SU-DHL-6 (cell line): Measurements from ENCODE around the gene PTPN13.

ENCODE experiments used
- H2AFZ ChIP-seq: fragments of 200-600 bp; sonication (generic); 2 replicates; pipeline ENCODE4 v1.6.1; 2014; ENCODE audit warnings: low read depth, mild to moderate bottlenecking, moderate library complexity, mixed read lengths, antibody characterized with exemption, low read length; ENCODE audit not compliant: severe bottlenecking
- H3F3A ChIP-seq: fragments of 200-600 bp; shearing (Covaris generic); 2 replicates; pipeline ENCODE4 v1.6.0; 2016; ENCODE audit warnings: antibody characterized with exemption, mild to moderate bottlenecking; ENCODE audit not compliant: insufficient read depth
- H3K27ac ChIP-seq: fragments of 200-600 bp; sonication (generic); 2 replicates; pipeline ENCODE4 v1.5.1; 2016; ENCODE audit warnings: low read depth, mild to moderate bottlenecking, low read length, moderate library complexity, mixed read lengths
- H3K27me3 ChIP-seq: fragments of 200-600 bp; sonication (generic), shearing (Covaris generic); 2 replicates; pipeline ENCODE4 v1.6.0; 2014; ENCODE audit warnings: mild to moderate bottlenecking, low read length
- H3K36me3 ChIP-seq: fragments of 200-600 bp; sonication (generic); 2 replicates; pipeline ENCODE4 v1.6.1; 2014; ENCODE audit warnings: mild to moderate bottlenecking, low read length, mixed read lengths
- H3K4me2 ChIP-seq: fragments of 300-600, 200-600 bp; shearing (Covaris generic), sonication (generic); 2 replicates; pipeline ENCODE4 v1.6.0; 2014; ENCODE audit warnings: low read length, low read depth, mild to moderate bottlenecking; ENCODE audit not compliant: poor library complexity, severe bottlenecking
- H3K4me3 ChIP-seq: fragments of 200-600 bp; sonication (generic); 2 replicates; pipeline ENCODE4 v1.5.1; 2014; ENCODE audit warnings: antibody characterized with exemption, low read length, mild to moderate bottlenecking, mixed read lengths; ENCODE audit not compliant: insufficient read depth, poor library complexity, severe bottlenecking
- H3K79me2 ChIP-seq: fragments of 200-600 bp; sonication (generic); 2 replicates; pipeline ENCODE4 v1.6.1; 2014; ENCODE audit warnings: mild to moderate bottlenecking, low read length, moderate library complexity; ENCODE audit not compliant: insufficient read depth
- H3K9ac ChIP-seq: fragments of 200-600 bp; sonication (generic); 2 replicates; pipeline ENCODE4 v1.7.0; 2014; ENCODE audit warnings: mild to moderate bottlenecking, low read length
- H3K9me2 ChIP-seq: fragments of 200-600 bp; sonication (generic); replicated peaks from 2 replicates; pipeline ENCODE4 v1.6.1; 2014; ENCODE audit warnings: low read length; ENCODE audit not compliant: insufficient read depth
- H3K9me3 ChIP-seq: fragments of 200-600 bp; sonication (generic); 2 replicates; pipeline ENCODE4 v1.6.1; 2014; ENCODE audit warnings: low read length, mixed read lengths; ENCODE audit not compliant: insufficient read depth
- H4K20me1 ChIP-seq: fragments of 200-600 bp; sonication (generic); 2 replicates; pipeline ENCODE4 v1.6.1; 2014; ENCODE audit warnings: low read depth, mild to moderate bottlenecking, antibody characterized with exemption, low read length, moderate library complexity, mixed read lengths
- EZH2phosphoT487 ChIP-seq: fragments of 200-600 bp; sonication (generic), shearing (Covaris generic); conservative IDR thresholded peaks from 2 replicates; pipeline ENCODE4 v1.6.1; 2018; ENCODE audit warnings: mild to moderate bottlenecking, antibody characterized with exemption, low read length, moderate library complexity, mixed read lengths
- TF ChIP-seq, protein P1 (sequence below): fragments of 200-600 bp; sonication (generic); IDR thresholded peaks from one replicate; pipeline ENCODE4 v1.5.1; 2017; ENCODE audit warnings: antibody characterized with exemption, mild to moderate bottlenecking, low read length, moderate library complexity; ENCODE audit not compliant: insufficient read depth, poor library complexity, severe bottlenecking

The PTPN13 gene

GRCh38 chr4:86847571-86847970, 253.5 kb downstream of the PTPN13 start:
- Histone ChIP-seq H3K36me3 (no peaks in the 10 kb centered on the region), H3K79me2 (no peaks in the 10 kb centered on the region), H3K27me3 (no peaks in the 10 kb centered on the region), H3K4me3 (no peak overlapping the region), H2AFZ (no peak overlapping the region), H4K20me1 (no peaks in the 10 kb centered on the region), H3K27ac (no peak overlapping the region), H3K9me2 (no peaks in the 10 kb centered on the region), H3K9ac (no peak overlapping the region), H3K4me2 (no peak overlapping the region), H3F3A (no peaks in the 10 kb centered on the region), H3K9me3 (no peaks in the 10 kb centered on the region)
- TF ChIP-seq, protein P1, sequence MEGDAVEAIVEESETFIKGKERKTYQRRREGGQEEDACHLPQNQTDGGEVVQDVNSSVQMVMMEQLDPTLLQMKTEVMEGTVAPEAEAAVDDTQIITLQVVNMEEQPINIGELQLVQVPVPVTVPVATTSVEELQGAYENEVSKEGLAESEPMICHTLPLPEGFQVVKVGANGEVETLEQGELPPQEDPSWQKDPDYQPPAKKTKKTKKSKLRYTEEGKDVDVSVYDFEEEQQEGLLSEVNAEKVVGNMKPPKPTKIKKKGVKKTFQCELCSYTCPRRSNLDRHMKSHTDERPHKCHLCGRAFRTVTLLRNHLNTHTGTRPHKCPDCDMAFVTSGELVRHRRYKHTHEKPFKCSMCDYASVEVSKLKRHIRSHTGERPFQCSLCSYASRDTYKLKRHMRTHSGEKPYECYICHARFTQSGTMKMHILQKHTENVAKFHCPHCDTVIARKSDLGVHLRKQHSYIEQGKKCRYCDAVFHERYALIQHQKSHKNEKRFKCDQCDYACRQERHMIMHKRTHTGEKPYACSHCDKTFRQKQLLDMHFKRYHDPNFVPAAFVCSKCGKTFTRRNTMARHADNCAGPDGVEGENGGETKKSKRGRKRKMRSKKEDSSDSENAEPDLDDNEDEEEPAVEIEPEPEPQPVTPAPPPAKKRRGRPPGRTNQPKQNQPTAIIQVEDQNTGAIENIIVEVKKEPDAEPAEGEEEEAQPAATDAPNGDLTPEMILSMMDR, result no peak
- no peak for TF ChIP-seq EZH2phosphoT487

- Histone ChIP-seq H4K20me1 (no peaks in the 10 kb centered on the region), H3K4me2 (no peak overlapping the region), H3K9me2 (no peaks in the 10 kb centered on the region), H3K79me2 (no peaks in the 10 kb centered on the region), H3K36me3 (no peaks in the 10 kb centered on the region), H3K9me3 (no peaks in the 10 kb centered on the region), H3K4me3 (no peak overlapping the region), H3K27me3 (no peaks in the 10 kb centered on the region), H3K9ac (no peak overlapping the region), H2AFZ (no peak overlapping the region), H3K27ac (no peak overlapping the region), H3F3A (no peaks in the 10 kb centered on the region)
- TF ChIP-seq, protein P1, result no peak
- TF ChIP-seq EZH2phosphoT487, result no peak
Observed at GRCh38 chr4:86848136-86848535, 254.0 kb downstream of the PTPN13 start.

DNA sequence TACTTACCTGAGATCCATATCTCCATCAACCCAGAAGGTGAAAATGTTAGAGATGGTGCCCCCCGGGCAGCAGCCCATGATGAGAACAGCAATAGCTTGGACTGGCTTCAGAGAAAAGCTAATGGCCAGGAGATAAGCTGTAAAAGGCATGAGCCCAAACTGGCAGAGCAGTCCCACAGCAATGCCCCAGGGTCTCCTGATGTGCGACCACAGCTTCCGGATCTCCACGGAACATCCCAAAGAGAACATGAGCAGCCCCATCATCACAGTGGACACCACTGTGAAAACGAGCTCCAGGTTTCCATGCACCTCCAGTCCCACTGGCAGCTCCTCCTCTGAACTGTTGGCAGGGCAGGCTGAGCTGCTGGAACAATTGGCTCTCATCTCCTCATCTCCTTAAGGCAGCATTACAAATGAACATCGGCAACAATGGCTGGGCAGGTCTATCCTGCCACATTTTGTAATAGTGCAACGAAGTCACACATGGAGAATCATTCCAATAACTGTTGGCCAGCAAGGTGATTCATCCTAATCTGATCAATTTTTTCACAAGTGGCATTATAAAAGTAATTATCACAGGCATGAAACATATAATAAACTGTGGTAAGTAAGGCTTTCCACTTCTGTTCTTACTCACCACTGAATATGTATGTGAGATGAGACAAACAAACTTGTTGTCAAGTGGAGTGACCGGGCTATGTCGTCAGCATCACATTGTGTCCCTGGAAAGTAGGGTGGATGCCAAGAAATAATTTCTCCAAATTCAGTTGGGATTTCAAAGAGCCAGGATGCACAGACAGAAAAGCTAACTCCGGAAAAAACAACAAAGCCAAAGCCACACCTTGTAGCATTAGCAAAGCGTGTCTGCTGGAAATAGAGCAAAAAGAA, 254.9 kb downstream of the PTPN13 start, which contains the start of gene SLC10A6:
Gene SLC10A6, minus strand, starts transcription at position 653 of the 888 bp plus-strand sequence. Its CDS starts 269 bp downstream, at position 384.
- H3K79me2 ChIP-seq, result no peaks in the 10 kb centered on the region
- no peak within 1 kb of the TSS for H3K27ac ChIP-seq
- no peak within 1 kb of the TSS for H3K4me2 ChIP-seq

More for the DNA sequence above, 254.9 kb downstream of the PTPN13 start, which contains the start of gene SLC10A6:
- H3F3A ChIP-seq, result no peaks in the 10 kb centered on the region
- H3K36me3 ChIP-seq, result no peaks in the 10 kb centered on the region
- H3K9ac ChIP-seq, result no peak within 1 kb of the TSS
- no peaks in the 10 kb centered on the region for H4K20me1 ChIP-seq
- H3K27me3 ChIP-seq, result no peaks in the 10 kb centered on the region
- TF ChIP-seq EZH2phosphoT487, result no peak
- TF ChIP-seq, protein P1, result no peak
- no peaks in the 10 kb centered on the region for H3K9me2 ChIP-seq
- no peak within 1 kb of the TSS for H2AFZ ChIP-seq
- H3K9me3 ChIP-seq, result no peaks in the 10 kb centered on the region
- no peak within 1 kb of the TSS for H3K4me3 ChIP-seq
